K562 (cell line): ENCODE measurements around the gene MARCKSL1. TPM values are rescaled to one million over a fixed set of nuclear protein-coding genes. Genes with fewer than 3 reads are reported as not detected.

Experiments
- ATAC-seq: fragments of 200-7000 bp; cut with Tn5 transposase; 3 replicates; pipeline ENCODE4 v1.9.1; 2020; ENCODE audit warnings: moderate library complexity
- BruUV-seq: library from RNA; stranded (reverse); fragments of 400-500 nt; replicated peaks from 2 replicates; lab custom pipeline; 2021; lab: Mats Ljungman, UMichigan
- CTCF ChIA-PET: fragments of 300-600 bp; formaldehyde crosslinking; extraction: SDS; loops from one replicate; lab custom pipeline; 2021; ENCODE audit warnings: low intra/inter-chr PET ratio; lab: Yijun Ruan, JAX
- POLR2A ChIA-PET: fragments of 300-600, 350-650 bp; sonication (Branson Sonifier 250); formaldehyde crosslinking; extraction: SDS; loops from one replicate; lab custom pipeline; 2021; ENCODE audit warnings: antibody characterized with exemption, inconsistent platforms; lab: Yijun Ruan, JAX
- DNase-seq, 4 experiments: peaks; one replicate each; pipeline versions ENCODE4 v3.0.0 to v3.0.0-alpha.2; 2011 to 2018; ENCODE audit warnings: low spot score in 3 of 4, mixed read lengths in 3 of 4; ENCODE audit errors: extremely low read depth in 1 of 4
- FAIRE-seq: peaks from 2 replicates; lab custom pipeline; 2011; peaks lifted over from hg19 to GRCh38; lab: Jason Lieb, UNC
- H2AFZ ChIP-seq: 2 replicates; pipeline ENCODE4 v1.6.0; 2011; ENCODE audit warnings: low read depth, low read length, control low read depth, inconsistent platforms
- H3K27ac ChIP-seq: fragments of 200-600 bp; 3 replicates; pipeline ENCODE4 v1.8.0; 2011; ENCODE audit warnings: low read depth, mild to moderate bottlenecking, control low read depth, inconsistent platforms, low read length, moderate library complexity, mixed read lengths; ENCODE audit errors: extremely low read depth
- H3K27me3 ChIP-seq, 2 experiments: fragments of 300-600 bp in 1 of 2; 2 replicates in 1 of 2; 3 replicates in 1 of 2; pipeline versions ENCODE4 v1.6.0 to v1.8.0; 2011; ENCODE audit warnings: inconsistent platforms in 2 of 2, low read length in 2 of 2, mild to moderate bottlenecking in 1 of 2, mixed read lengths in 1 of 2, moderate library complexity in 1 of 2; ENCODE audit not compliant: control insufficient read depth in 2 of 2, insufficient read depth in 2 of 2
- H3K36me3 ChIP-seq: fragments of 300-600 bp; 3 replicates; pipeline ENCODE4 v1.8.0; 2011; ENCODE audit warnings: mild to moderate bottlenecking, low read length, inconsistent platforms; ENCODE audit not compliant: control insufficient read depth, insufficient read depth
- H3K4me1 ChIP-seq, 2 experiments: fragments of 200-600 bp in 1 of 2; replicated peaks in 1 of 2; 2 replicates in 1 of 2; 3 replicates in 1 of 2; pipeline versions ENCODE4 v1.5.1 to v1.8.0; 2011; ENCODE audit warnings: inconsistent platforms in 2 of 2, low read length in 2 of 2, mild to moderate bottlenecking in 1 of 2, mixed read lengths in 1 of 2, moderate library complexity in 1 of 2; ENCODE audit not compliant: control insufficient read depth in 2 of 2, insufficient read depth in 2 of 2
- H3K4me2 ChIP-seq: 2 replicates; pipeline ENCODE4 v1.6.1; 2011; ENCODE audit warnings: low read length, control low read depth, inconsistent platforms, mixed read lengths; ENCODE audit not compliant: insufficient read depth
- H3K4me3 ChIP-seq: fragments of 200-600 bp; sonication (generic), shearing (Covaris generic); 2 replicates; pipeline ENCODE4 v1.5.1; 2016; ENCODE audit warnings: control low read depth, inconsistent platforms
- H3K79me2 ChIP-seq: fragments of 200-600 bp; 3 replicates; pipeline ENCODE4 v1.8.0; 2011; ENCODE audit warnings: low read length, inconsistent platforms; ENCODE audit not compliant: control insufficient read depth, insufficient read depth
- H3K9ac ChIP-seq, 2 experiments: 2 replicates each; pipeline versions ENCODE4 v1.6.0 to v1.6.1; 2011; ENCODE audit warnings: low read depth in 2 of 2, low read length in 2 of 2, control low read depth in 1 of 2, inconsistent platforms in 1 of 2, mild to moderate bottlenecking in 1 of 2, mixed read lengths in 1 of 2; ENCODE audit not compliant: insufficient read depth in 1 of 2
- H3K9me1 ChIP-seq: one replicate; pipeline ENCODE4 v1.6.0; 2011; ENCODE audit warnings: inconsistent platforms, mild to moderate bottlenecking, low read length, moderate library complexity; ENCODE audit not compliant: control insufficient read depth, insufficient read depth
- H3K9me3 ChIP-seq: replicated peaks from 2 replicates; pipeline ENCODE4 v1.5.1; 2011; ENCODE audit warnings: low read depth, low read length, inconsistent platforms; ENCODE audit not compliant: control insufficient read depth, insufficient read depth
- H4K20me1 ChIP-seq: replicated peaks from 2 replicates; pipeline ENCODE4 v1.6.1; 2011; ENCODE audit warnings: low read length, inconsistent platforms, mixed read lengths; ENCODE audit not compliant: control insufficient read depth, insufficient read depth
- ARID1B ChIP-seq: fragments of 450-650 bp; IDR thresholded peaks from 2 replicates; pipeline ENCODE4 v1.6.1; 2016; ENCODE audit warnings: antibody characterized with exemption, mild to moderate bottlenecking, inconsistent platforms
- ARID3A ChIP-seq: IDR thresholded peaks from 2 replicates; pipeline ENCODE4 v1.6.1; 2012; ENCODE audit warnings: low read depth, low read length, improper control_type of control experiment, borderline replicate concordance
- DPF2 ChIP-seq: fragments of 450-650 bp; IDR thresholded peaks from 2 replicates; pipeline ENCODE4 v1.6.1; 2016
- ETV1 ChIP-seq: fragments of 450-650 bp; conservative IDR thresholded peaks from 2 replicates; pipeline ENCODE4 v1.6.1; 2016; ENCODE audit warnings: missing genetic modification characterization, control low read depth, low read depth, missing compliant biosample characterization
- FOSL1 ChIP-seq: fragments of 200-800 bp; sonication (Bioruptor generic); conservative IDR thresholded peaks from 2 replicates; pipeline ENCODE4 v1.6.1; 2016; ENCODE audit warnings: missing genetic modification characterization, missing compliant biosample characterization
- HIVEP1 ChIP-seq: fragments of 250-450 bp; sonication (Bioruptor Pico); IDR thresholded peaks from 2 replicates; pipeline ENCODE4 v1.4.0; 2020; ENCODE audit warnings: mild to moderate bottlenecking
- HLTF ChIP-seq: fragments of 450-650 bp; IDR thresholded peaks from 2 replicates; pipeline ENCODE4 v1.6.1; 2016
- JUND ChIP-seq, 2 experiments: IDR thresholded peaks; 2 replicates in 1 of 2; 3 replicates in 1 of 2; pipeline ENCODE4 v1.6.1; 2011; ENCODE audit warnings: borderline replicate concordance in 2 of 2, low read depth in 2 of 2, low read length in 2 of 2, improper control_type of control experiment in 1 of 2, missing biosample characterization in 1 of 2, missing genetic modification characterization in 1 of 2, missing genetic modification reagents in 1 of 2
- MEIS2 ChIP-seq: fragments of 450-650 bp; IDR thresholded peaks from 2 replicates; pipeline ENCODE4 v1.6.1; 2014; ENCODE audit warnings: mild to moderate bottlenecking; ENCODE audit not compliant: partially characterized antibody
- MITF ChIP-seq: IDR thresholded peaks from 2 replicates; pipeline ENCODE4 v1.6.1; 2014; ENCODE audit warnings: antibody characterized with exemption
- PURB ChIP-seq: sonication (generic); formaldehyde crosslinking; IDR thresholded peaks from 2 replicates; pipeline ENCODE4 v1.9.0; 2021; ENCODE audit warnings: low read depth, mild to moderate bottlenecking, missing genetic modification reagents
- SPI1 ChIP-seq: IDR thresholded peaks from 2 replicates; pipeline ENCODE4 v1.6.1; 2011; ENCODE audit warnings: low read depth, low read length, control low read depth, borderline replicate concordance
- SREBF2 ChIP-seq: sonication (generic); formaldehyde crosslinking; IDR thresholded peaks from 2 replicates; pipeline ENCODE4 v1.4.0; 2020; ENCODE audit warnings: mild to moderate bottlenecking, missing genetic modification reagents
- TAF15 ChIP-seq: fragments of 200-400 bp; formaldehyde crosslinking; IDR thresholded peaks from 2 replicates; pipeline ENCODE4 v1.6.1; 2017; ENCODE audit warnings: mild to moderate bottlenecking, low read depth, low read length, moderate library complexity
- U2AF2 ChIP-seq: fragments of 200-400 bp; formaldehyde crosslinking; optimal IDR thresholded peaks from 2 replicates; pipeline ENCODE3; 2017; ENCODE audit warnings: low read depth, mild to moderate bottlenecking, low read length
- XRCC3 ChIP-seq: fragments of 450-650 bp; IDR thresholded peaks from 2 replicates; pipeline ENCODE4 v1.6.1; 2017; ENCODE audit warnings: mild to moderate bottlenecking, moderate library complexity
- ZFP36 ChIP-seq: fragments of 150-350 bp; IDR thresholded peaks from 2 replicates; pipeline ENCODE4 v1.6.1; 2018; ENCODE audit warnings: low read length, low read depth; ENCODE audit not compliant: partially characterized antibody
- ZNF311 ChIP-seq: fragments of 250-450 bp; sonication (Bioruptor Pico); IDR thresholded peaks from 2 replicates; pipeline ENCODE4 v1.4.0; 2020; ENCODE audit warnings: mild to moderate bottlenecking, moderate library complexity
- ZNF347 ChIP-seq: fragments of 450-650 bp; formaldehyde crosslinking; IDR thresholded peaks from 2 replicates; pipeline ENCODE4 v1.4.0; 2020; ENCODE audit warnings: low read depth, mild to moderate bottlenecking, moderate library complexity
- ZNF586 ChIP-seq: fragments of 450-650 bp; formaldehyde crosslinking; conservative IDR thresholded peaks from 2 replicates; pipeline ENCODE4 v1.4.0; 2020; ENCODE audit warnings: mild to moderate bottlenecking, moderate library complexity
- ZNF695 ChIP-seq: fragments of 450-650 bp; formaldehyde crosslinking; IDR thresholded peaks from 2 replicates; pipeline ENCODE4 v1.4.0; 2020; ENCODE audit warnings: mild to moderate bottlenecking, moderate library complexity
- ZNF75A ChIP-seq: fragments of 450-650 bp; formaldehyde crosslinking; IDR thresholded peaks from 2 replicates; pipeline ENCODE4 v1.4.0; 2020; ENCODE audit warnings: mild to moderate bottlenecking
- WGBS: fragments of 100-300 bp; shearing (Covaris generic); methylation state at CpG from one replicate; pipeline ENCODE4 v1.1.6; 2016; ENCODE audit warnings: low coverage, mixed read lengths; ENCODE audit not compliant: insufficient coverage; ENCODE audit errors: missing lambda C conversion rate; 5-methylcytosine and 5-hydroxymethylcytosine counted together
- in situ Hi-C: fragments of 300-500 bp; cut with MboI; formaldehyde crosslinking; loops from 4 replicates; pipeline ENCODE4 v1.15.0; 2018; ENCODE audit warnings: inconsistent platforms, mixed read lengths
- intact Hi-C: fragments of 100-400 bp; cut with micrococcal nuclease; formaldehyde crosslinking; loops from 2 replicates; pipeline ENCODE4 v1.14.2; 2022
- polyA plus RNA-seq, 8 experiments: library from polyadenylated mRNA; depleted of rRNA in 4 of 8; stranded (reverse) in 5 of 8; unstranded in 3 of 8; fragments of >200 nt; fragmentation: Nextera tagmentation in 2 of 8; fragmentation: Illumina TruSeq in 1 of 8; extraction: Ambion mirVana in 2 of 8; extraction: Trizol in 1 of 8; gene quantifications; 2 replicates each; pipeline versions ENCODE4 v1.2.1 to v1.2.3, GENCODE V29; 2011 to 2014; ENCODE audit warnings: inconsistent platforms in 1 of 8, missing spikeins in 1 of 8
- total RNA-seq, 7 experiments: library from RNA; depleted of rRNA in 6 of 7; stranded (reverse); fragments of >200 nt in 6 of 7; fragmentation: Illumina TruSeq in 2 of 7; extraction: Trizol in 2 of 7; gene quantifications; 2 replicates each; pipeline versions ENCODE4 v1.2.1 to v1.2.3, GENCODE V29; 2011 to 2021; ENCODE audit warnings: low replicate concordance in 1 of 7

Gene MARCKSL1
- total and polyA plus RNA-seq, 9 of the 15 experiments (the other 6 are each of a cell fraction or from before 2014, with no cell fraction given): 14.7 to 325 (median 155) TPM

GRCh38 chr1:32339363-32339978 is 3.4 kb upstream of the MARCKSL1 start:
- ChIA-PET CTCF (no interaction called here), POLR2A (no interaction called here)
- peaks cover 15% of the 10 kb centered on the region for H3K79me2 ChIP-seq
- H3K9ac ChIP-seq: peak overlapping the region in 1 of 2 experiments; percentile 56; a peak in 2 of 4 replicates
- H3K4me1 ChIP-seq: peaks cover 15 to 55% of the 10 kb centered on the region in 2 experiments
- FAIRE-seq (peak; percentile 80), DNase-seq (peak in 1 of 4 experiments; percentile 47), ATAC-seq (no peak)
- WGBS: 29% methylated on average over 5 of the region's 5 CpGs
- peaks cover 4% of the 10 kb centered on the region for H3K9me1 ChIP-seq
- no TSS peak for BruUV-seq
- intact Hi-C loops (loop anchor here (5.0 kb wide), 1 partner anchor 53 kb away; the partner anchor contains the start of gene BSDC1), in situ Hi-C loops (no loop called here)
- H3K36me3 ChIP-seq: peaks cover 6% of the 10 kb centered on the region; the same call in 1 of the 3 replicates
- H4K20me1 ChIP-seq: 0 out of 2 replicates have a peak, but pooled peaks cover 7% of the 10 kb centered on the region
- no peak overlapping the region for H3K4me3 ChIP-seq
- no peak overlapping the region for H3K27ac ChIP-seq
- H3K27me3 ChIP-seq: no peaks in the 10 kb centered on the region
- no peak overlapping the region for H3K4me2 ChIP-seq
- H3K9me3 ChIP-seq: no peaks in the 10 kb centered on the region
- no peak overlapping the region for H2AFZ ChIP-seq
- TF ChIP-seq HLTF (no peak), DPF2 (0 out of 2 replicates have a peak, but pooled peaks have one; percentile 26), U2AF2 (no peak), MITF (no peak), ZFP36 (peak; percentile 87), ZNF695 (CRISPR knock-in tag) (no peak), ARID3A (no peak), ARID1B (0 out of 2 replicates have a peak, but pooled peaks have one; percentile 27), ZNF75A (CRISPR knock-in tag) (no peak), MEIS2 (peak; percentile 8), SREBF2 (CRISPR knock-in tag) (no peak), ETV1 (tag) (no peak), ZNF311 (CRISPR knock-in tag) (no peak), XRCC3 (no peak), PURB (no peak), SPI1 (peak; percentile 99), ZNF347 (CRISPR knock-in tag) (no peak), HIVEP1 (no peak), ZNF586 (CRISPR knock-in tag) (no peak), TAF15 (no peak), FOSL1 (tag) (peak; percentile 73), JUND (IDR thresholded peaks at IDR 0.05; ENCODE audit: borderline replicate concordance, low read depth, low read length) (peak; percentile 8; the same call in 1 of the 2 replicates), JUND (tag; IDR thresholded peaks at IDR 0.05; ENCODE audit: borderline replicate concordance, low read depth, low read length) (peak; percentile 57; the same call in 1 of the 3 replicates)
